ENCODE data around the gene JMJD1C. TPM values are rescaled to one million over a fixed set of nuclear protein-coding genes. Genes with fewer than 3 reads are reported as not detected.
"Not testable (repeated sequence)": the region's sequence is repeated elsewhere in the genome, so short reads cannot be mapped to it uniquely, and the experiment has no call there.

Gene JMJD1C
- total and polyA plus RNA-seq, 2 donors: 27.8 to 273 TPM

DNA sequence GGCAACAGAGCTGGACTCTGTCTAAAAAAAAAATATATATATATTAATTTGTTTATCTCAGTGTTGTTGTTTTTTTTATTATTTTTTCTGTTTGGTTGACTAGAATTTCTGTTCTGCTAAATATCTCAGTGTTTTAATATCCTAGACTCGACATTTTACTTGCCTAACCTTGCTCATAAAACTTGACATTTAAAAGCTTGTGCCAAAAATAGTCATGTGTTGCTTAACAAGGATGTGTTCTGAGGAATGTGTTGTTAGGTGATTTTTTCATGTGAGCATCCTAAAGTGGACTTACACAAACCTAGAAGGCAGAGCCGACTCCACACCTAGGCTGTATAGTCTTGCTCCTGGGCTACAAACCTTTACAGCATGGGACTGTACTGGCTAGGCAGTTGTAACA, 309.5 kb downstream of the JMJD1C start:
- no peaks in the 10 kb centered on the region for H3K4me1 ChIP-seq (ENCODE audit: insufficient read depth)
- 49% methylated on average over 2 of the region's 2 CpGs for WGBS
- DNase-seq (ENCODE audit: extremely low spot score): no peak
- no peaks in the 10 kb centered on the region for H3K36me3 ChIP-seq (ENCODE audit: insufficient read depth)
- H3K27ac ChIP-seq (ENCODE audit: low read depth): peak overlapping the region; percentile 18
- no peak overlapping the region for H3K4me3 ChIP-seq (ENCODE audit: low read depth, low read length)

DNA sequence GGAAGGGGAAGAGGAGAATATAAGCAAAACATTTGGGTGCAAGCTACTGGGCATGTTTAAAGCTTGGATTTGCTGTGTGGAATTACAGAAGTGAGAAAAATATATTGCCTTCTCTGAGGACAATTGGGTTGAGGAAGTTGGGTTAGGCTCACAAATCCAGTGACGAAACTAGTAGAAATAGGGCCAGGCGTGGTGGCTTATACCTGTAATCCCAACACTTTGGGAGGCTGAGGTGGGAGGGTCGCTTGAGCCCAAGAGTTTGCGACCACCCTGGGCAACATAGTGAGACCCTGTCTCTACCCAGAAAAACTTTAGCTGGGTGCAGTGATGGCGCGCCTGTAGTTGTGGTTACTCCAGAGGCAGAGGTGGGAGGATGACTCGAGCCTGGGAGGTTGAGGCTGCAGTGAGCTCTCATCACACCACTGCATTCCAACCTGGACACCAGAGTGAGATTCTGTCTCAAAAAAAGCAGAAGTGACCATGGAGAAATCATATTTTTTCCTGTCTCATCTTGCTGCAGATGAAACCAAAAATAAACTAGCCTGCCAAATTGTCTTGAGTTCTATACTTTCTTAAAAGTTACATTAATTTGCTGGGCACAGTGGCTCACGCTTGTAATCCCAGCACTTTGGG, 310.3 kb downstream of the JMJD1C start:
- DNase-seq (ENCODE audit: extremely low spot score): no peak
- H3K36me3 ChIP-seq (ENCODE audit: insufficient read depth): no peaks in the 10 kb centered on the region
- WGBS: 93% methylated on average over 8 of the region's 8 CpGs
- no peak overlapping the region for H3K27ac ChIP-seq (ENCODE audit: low read depth)
- H3K4me1 ChIP-seq (ENCODE audit: insufficient read depth): no peaks in the 10 kb centered on the region
- no peak overlapping the region for H3K4me3 ChIP-seq (ENCODE audit: low read depth, low read length)

DNA sequence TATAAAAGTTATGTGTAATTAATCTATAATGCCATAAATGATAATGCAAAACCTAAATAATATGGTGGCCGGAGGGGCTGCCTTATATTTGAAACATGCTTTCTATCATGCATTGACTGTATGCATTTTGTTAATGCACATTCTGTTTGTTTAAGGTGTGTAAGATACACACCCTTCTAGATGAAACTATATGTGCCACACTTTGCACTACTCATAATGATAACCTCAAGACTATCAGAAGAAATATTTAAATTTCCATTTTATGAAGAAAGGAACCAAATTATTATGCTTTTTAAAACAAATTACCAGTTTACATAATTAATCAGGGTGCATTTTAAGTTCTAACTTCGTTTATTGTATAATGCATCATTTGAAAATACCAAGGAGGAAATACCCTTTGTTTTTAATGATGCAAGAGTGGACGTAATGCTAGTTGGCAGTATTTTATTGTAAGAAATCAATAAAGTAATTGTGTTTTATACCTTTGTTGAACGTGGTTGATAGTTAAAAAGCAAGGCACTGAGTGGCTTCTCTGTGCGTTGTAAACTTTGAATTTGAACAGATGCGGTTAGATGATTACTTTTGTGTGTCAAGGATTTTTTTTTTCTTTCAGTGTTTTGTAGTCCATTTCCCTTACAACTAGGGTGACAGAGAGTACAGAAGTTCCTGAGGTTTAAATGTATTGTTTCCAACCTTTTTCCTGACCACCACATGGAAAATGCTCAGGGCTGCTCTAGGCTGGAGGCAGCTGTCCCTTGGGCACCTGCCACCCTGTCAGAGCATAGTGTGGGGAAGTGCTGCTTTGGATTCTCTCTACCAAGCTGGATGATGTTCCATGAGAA, 311.0 kb downstream of the JMJD1C start:
- DNase-seq (ENCODE audit: extremely low spot score): no peak
- WGBS: 88% methylated on average over 6 of the region's 6 CpGs
- H3K36me3 ChIP-seq (ENCODE audit: insufficient read depth): no peaks in the 10 kb centered on the region
- H3K4me1 ChIP-seq (ENCODE audit: insufficient read depth): no peaks in the 10 kb centered on the region
- no peak overlapping the region for H3K27ac ChIP-seq (ENCODE audit: low read depth)
- H3K4me3 ChIP-seq (ENCODE audit: low read depth, low read length): no peak overlapping the region

DNA sequence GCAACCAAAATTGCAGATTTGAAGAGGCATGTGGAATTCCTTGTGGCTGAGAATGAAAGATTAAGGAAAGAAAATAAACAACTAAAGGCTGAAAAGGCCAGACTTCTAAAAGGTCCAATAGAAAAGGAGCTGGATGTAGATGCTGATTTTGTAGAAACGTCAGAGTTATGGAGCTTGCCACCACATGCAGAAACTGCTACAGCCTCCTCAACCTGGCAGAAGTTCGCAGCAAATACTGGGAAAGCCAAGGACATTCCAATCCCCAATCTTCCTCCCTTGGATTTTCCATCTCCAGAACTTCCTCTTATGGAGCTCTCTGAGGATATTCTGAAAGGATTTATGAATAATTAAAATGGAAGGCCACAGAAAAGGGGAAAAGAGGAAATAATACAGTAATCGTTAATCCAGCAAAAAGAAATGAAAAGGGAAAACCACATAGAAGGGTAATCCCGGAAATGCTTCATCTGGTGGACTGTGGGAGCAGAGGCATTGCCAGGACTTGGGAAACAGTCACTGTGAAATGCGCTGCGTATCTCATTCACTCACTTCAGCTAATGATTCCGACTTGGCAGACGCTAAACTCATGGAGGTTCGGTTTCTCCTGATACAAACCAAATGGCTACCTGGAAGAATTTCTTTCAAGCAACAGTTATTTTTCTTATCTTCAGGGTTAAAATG, 311.8 kb downstream of the JMJD1C start:
- WGBS: 81% methylated on average over 9 of the region's 9 CpGs
- H3K36me3 ChIP-seq (ENCODE audit: insufficient read depth); DNase-seq (ENCODE audit: extremely low spot score); H3K27ac ChIP-seq (ENCODE audit: low read depth); H3K4me1 ChIP-seq (ENCODE audit: insufficient read depth); H3K4me3 ChIP-seq (ENCODE audit: low read depth, low read length): not testable (repeated sequence)

DNA sequence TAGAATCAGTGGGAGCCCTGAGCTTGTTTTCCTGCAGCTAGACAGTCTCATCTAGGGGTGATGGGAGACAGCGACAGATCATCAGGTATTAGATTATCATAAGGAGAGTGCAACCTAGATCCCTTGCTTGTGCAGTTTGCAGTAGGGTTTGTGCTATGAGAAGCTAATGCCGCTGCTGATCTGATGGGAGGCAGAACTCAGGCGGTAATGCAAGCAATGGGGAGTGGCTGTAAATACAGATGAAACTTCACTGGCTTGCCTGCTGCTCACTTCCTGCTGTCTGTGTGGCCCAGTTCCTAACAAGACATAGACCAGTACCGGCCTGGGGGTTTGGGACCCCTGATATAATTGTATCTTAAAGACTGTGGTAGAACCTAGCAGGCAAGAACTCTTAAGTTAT, 315.0 kb downstream of the JMJD1C start:
- Histone ChIP-seq H3K36me3 (ENCODE audit: insufficient read depth) (peaks cover 2% of the 10 kb centered on the region), H3K27ac (ENCODE audit: low read depth) (no peak overlapping the region), H3K4me3 (ENCODE audit: low read depth, low read length) (no peak overlapping the region), H3K4me1 (ENCODE audit: insufficient read depth) (no peaks in the 10 kb centered on the region)
- DNase-seq (ENCODE audit: extremely low spot score): no peak
- 86% methylated on average over 4 of the region's 4 CpGs for WGBS

DNA sequence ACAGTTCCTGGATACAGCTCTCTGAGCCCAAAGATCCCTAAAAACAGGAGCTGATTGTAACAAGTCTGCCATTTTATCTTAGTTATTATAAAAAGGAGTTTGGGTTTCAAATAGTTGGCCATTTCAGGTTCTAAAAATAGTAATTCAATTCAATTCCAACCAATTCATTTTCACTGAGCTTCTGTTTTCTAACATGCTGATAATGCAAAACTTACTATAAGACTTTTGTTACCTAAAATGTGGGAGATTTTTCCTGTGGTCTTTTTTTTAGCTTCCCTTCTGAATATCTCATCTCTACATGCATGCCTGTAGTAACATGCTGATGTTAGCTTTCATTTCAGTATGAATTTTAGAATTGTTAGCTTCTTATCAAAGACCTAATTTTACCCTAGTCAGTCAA, 319.3 kb downstream of the JMJD1C start:
- no peaks in the 10 kb centered on the region for H3K4me1 ChIP-seq (ENCODE audit: insufficient read depth)
- no peak overlapping the region for H3K4me3 ChIP-seq (ENCODE audit: low read depth, low read length)
- no peak overlapping the region for H3K27ac ChIP-seq (ENCODE audit: low read depth)
- no peak for DNase-seq (ENCODE audit: extremely low spot score)
- H3K36me3 ChIP-seq (ENCODE audit: insufficient read depth): peaks cover 2% of the 10 kb centered on the region

DNA sequence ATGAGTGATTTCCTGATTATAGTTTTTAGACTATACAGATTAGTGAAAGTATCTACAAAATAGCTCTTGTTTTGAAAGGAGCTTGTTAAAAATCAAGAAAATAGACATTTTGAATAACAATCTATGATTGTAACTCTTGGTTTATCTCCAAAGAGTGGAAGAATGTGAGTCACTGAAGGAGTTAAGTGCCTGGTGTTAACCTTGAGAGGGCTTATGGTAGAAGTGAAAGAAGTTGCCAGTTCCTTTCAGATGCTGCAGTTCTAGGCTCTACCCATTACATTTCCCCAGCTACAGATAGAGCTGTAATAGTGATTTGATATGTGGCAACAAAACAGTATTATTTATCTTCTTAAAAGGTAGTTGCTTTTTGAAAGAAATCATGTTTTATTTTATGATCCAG, 320.0 kb downstream of the JMJD1C start:
- Histone ChIP-seq H3K36me3 (ENCODE audit: insufficient read depth) (peaks cover 2% of the 10 kb centered on the region), H3K27ac (ENCODE audit: low read depth) (no peak overlapping the region), H3K4me3 (ENCODE audit: low read depth, low read length) (no peak overlapping the region), H3K4me1 (ENCODE audit: insufficient read depth) (no peaks in the 10 kb centered on the region)
- no peak for DNase-seq (ENCODE audit: extremely low spot score)

DNA sequence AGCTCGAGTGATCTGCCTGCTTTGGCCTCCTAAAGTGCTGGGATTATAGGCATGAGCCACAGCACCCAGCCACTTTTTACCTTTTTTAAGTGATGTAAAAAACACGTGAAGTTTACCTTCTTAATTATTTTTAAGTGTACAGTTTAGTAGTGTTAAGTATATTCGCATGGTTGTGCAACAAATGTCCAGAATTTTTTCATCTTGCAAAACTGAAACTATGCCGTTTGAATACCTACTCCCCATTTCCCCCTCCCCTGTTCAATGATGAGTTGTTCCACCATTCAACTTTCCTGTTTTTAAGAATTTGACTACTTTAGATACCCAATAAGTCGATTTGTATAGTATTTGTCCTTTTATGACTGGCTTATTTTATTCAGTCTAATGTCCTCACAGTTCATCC, 321.8 kb downstream of the JMJD1C start:
- Histone ChIP-seq H3K27ac (ENCODE audit: low read depth) (no peak overlapping the region), H3K4me3 (ENCODE audit: low read depth, low read length) (no peak overlapping the region), H3K4me1 (ENCODE audit: insufficient read depth) (peaks cover 1% of the 10 kb centered on the region), H3K36me3 (ENCODE audit: insufficient read depth) (peaks cover 2% of the 10 kb centered on the region)
- no peak for DNase-seq (ENCODE audit: extremely low spot score)
- WGBS: 83% methylated on average over 5 of the region's 5 CpGs

DNA sequence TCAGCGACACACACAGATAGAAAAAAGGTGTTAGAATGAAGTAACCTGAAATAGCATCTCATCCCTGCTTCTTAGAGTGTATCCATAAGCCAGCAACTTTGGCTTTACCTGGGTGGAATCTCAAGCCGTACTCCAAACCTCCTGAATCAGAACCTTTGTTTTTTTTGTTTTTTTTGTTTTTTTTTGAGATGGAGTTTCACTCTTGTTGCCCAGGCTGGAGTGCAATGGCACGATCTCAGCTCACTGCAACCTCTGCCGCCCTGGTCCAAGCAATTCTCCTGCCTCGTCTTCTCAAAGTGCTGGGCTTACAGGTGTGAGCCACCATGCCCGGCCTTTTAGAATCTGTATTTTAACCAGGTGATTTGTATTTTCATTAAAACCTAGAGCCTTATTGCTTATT, 323.6 kb downstream of the JMJD1C start:
- no peak for DNase-seq (ENCODE audit: extremely low spot score)
- 94% methylated on average over 6 of the region's 6 CpGs for WGBS
- Histone ChIP-seq H3K36me3 (ENCODE audit: insufficient read depth) (no peaks in the 10 kb centered on the region), H3K27ac (ENCODE audit: low read depth) (no peak overlapping the region), H3K4me1 (ENCODE audit: insufficient read depth) (peaks cover 1% of the 10 kb centered on the region), H3K4me3 (ENCODE audit: low read depth, low read length) (no peak overlapping the region)

DNA sequence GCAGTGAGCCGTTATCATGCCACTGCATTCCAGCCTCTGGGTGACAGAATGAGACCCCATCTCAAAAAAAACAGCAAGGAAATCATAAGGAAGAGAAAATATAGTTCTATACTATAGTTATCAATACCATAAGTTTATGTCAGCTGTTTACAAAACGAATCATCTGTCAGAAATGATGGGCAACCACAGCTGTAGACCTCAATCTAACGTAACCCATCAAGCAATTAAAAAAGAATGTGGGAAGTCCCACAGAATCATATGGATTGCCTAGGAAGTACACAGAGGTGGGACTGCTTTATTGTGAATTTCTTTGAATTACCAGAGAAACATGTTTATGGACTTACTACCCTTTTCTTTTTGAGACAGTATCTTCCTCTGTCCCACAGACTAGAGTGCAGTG, 325.7 kb downstream of the JMJD1C start:
- Histone ChIP-seq H3K36me3 (ENCODE audit: insufficient read depth) (no peaks in the 10 kb centered on the region), H3K4me1 (ENCODE audit: insufficient read depth) (peaks cover 1% of the 10 kb centered on the region), H3K27ac (ENCODE audit: low read depth) (no peak overlapping the region), H3K4me3 (ENCODE audit: low read depth, low read length) (no peak overlapping the region)
- DNase-seq (ENCODE audit: extremely low spot score): no peak
- WGBS: 94% methylated on average over 3 of the region's 3 CpGs

DNA sequence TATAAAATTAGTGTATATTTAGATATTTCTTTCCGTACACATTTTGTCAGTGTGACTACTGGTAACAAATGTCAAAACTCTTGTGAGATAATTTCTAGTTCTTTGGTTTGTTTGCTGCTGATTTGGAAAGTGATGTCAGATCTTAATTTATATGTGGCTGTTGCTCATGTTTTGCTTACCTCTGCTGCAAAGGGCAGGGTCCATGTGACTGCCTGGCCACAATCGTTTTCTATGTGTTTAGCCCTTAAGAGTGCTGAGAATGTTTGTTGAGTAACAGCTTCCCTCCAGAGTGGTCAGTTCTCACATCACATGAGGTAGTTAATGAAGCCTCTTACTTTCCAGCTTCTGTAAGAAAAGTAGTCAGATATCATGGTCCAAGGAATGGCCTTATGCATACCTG, 328.5 kb downstream of the JMJD1C start:
- Histone ChIP-seq H3K27ac (ENCODE audit: low read depth) (no peak overlapping the region), H3K36me3 (ENCODE audit: insufficient read depth) (no peaks in the 10 kb centered on the region), H3K4me3 (ENCODE audit: low read depth, low read length) (no peak overlapping the region), H3K4me1 (ENCODE audit: insufficient read depth) (peaks cover 3% of the 10 kb centered on the region)
- WGBS: 65% methylated on average over 2 of the region's 2 CpGs
- DNase-seq (ENCODE audit: extremely low spot score): no peak

DNA sequence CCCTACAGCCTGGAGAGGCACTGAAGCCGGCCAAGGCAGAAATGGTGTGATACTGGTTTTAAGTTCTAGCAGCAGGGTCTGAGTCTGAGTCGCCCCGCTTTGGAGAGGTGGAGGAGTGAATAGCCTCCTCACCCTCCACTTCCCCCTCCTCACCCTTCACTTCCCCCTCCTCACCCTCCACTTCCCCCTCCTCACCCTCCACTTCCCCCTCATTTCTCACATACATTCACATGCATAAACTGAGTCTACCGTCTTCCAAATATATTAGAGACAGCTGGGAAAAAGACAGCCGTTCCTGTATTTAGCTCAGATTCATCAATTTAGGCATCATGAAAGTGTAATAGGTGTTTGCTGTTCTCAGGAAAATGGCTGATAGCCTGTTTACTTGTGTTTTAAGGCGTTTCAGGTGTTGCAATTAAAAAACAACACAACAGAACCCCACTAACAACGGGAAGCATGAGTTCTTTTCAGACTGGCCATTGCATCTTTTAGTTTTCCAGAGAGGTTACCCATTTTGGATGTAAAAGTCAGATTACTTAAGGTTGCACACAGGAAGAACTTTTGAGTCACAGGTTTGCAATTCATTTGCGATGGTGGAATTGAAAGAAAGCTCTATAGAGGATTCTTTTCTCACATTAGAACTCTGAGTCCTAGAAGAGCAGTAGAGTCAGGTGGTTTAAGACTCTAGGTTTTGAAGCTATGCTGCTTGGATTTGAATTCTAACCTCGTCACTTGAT, 331.8 kb downstream of the JMJD1C start:
- WGBS: 14% methylated on average over 9 of the region's 9 CpGs
- Histone ChIP-seq H3K27ac (ENCODE audit: low read depth) (peak overlapping the region; percentile 76), H3K36me3 (ENCODE audit: insufficient read depth) (no peaks in the 10 kb centered on the region), H3K4me1 (ENCODE audit: insufficient read depth) (peaks cover 2% of the 10 kb centered on the region), H3K4me3 (ENCODE audit: low read depth, low read length) (peak overlapping the region; percentile 77)
- DNase-seq (ENCODE audit: extremely low spot score): peak; percentile 18

DNA sequence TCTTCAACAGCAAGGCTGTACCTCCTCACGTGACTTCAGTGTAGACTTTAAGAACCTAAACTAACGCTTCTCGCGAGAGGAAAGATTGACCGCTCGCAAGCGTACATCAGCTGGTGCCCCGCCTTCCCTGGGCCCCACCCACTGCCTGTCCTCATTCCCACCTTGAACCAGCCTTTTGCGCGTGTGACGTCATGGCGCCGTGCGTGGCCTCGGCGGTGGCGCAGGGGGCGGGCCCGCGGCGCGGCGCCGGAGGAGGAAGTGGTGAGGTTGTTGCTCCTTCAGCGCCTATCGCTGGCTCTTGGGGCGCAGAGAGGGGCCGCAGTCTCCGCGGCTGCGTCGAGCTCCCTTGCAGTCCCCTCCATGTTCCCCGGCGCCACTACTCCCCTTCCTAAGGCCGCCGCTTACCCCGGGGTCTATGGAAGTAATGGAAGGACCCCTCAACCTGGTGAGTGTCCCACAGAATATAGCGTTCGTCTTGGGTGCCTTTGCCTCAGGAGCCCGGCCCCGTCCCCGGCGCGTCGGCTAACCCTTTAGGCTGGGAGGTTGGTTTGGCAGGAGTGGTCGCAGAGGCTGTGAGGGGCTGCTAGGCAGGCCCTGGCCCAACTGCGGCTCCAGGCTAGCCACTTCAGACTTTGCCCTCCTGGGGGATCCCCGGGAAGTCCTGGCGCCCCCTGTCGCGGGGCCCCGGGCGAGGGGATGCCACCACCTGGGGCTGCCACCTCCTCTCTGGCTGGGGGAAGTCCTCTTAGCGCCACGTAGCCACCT, 332.5 kb downstream of the JMJD1C start, which contains the start of gene NRBF2:
Gene NRBF2 (plus strand): TSS at position 273 of the 765 bp plus-strand sequence. CDS start 143 bp downstream, at position 416.
- no peaks in the 10 kb centered on the region for H3K36me3 ChIP-seq (ENCODE audit: insufficient read depth)
- H3K4me3 ChIP-seq (ENCODE audit: low read depth, low read length): peak within 1 kb of the TSS; percentile 77
- WGBS: under 1% methylated on average over 55 of the region's 55 CpGs
- H3K4me1 ChIP-seq (ENCODE audit: insufficient read depth): peaks cover 2% of the 10 kb centered on the region
- H3K27ac ChIP-seq (ENCODE audit: low read depth): peak within 1 kb of the TSS; percentile 76
- DNase-seq (ENCODE audit: extremely low spot score): peak; percentile 94
